Pancreas (tissue), 10 donors: ENCODE data around the gene GABRB3. TPM values are rescaled to one million over a fixed set of nuclear protein-coding genes. Genes with fewer than 3 reads are reported as not detected.

ENCODE experiments used
- ATAC-seq, 4 donors: fragments of 200-7000 bp; cut with Tn5 transposase; one replicate each; pipeline versions ENCODE4 v1.8.0 to v1.9.1; 2020; ENCODE audit warnings: mild to moderate bottlenecking in 4 of 4, moderate library complexity in 4 of 4
- DNase-seq, 6 donors: peaks; one replicate each; pipeline ENCODE4 v3.0.0-alpha.2; 2020
- FAIRE-seq: peaks from 2 replicates; lab custom pipeline; 2012; peaks lifted over from hg19 to GRCh38; lab: Jason Lieb, UNC
- H3K27ac ChIP-seq, 4 donors: fragments of 200-600 bp; sonication (generic); 1 replicate in 3 of 4; 2 replicates in 1 of 4; pipeline versions ENCODE4 v1.5.0 to v1.8.0; 2020
- H3K27me3 ChIP-seq, 4 donors: fragments of 200-600 bp; one replicate each; pipeline ENCODE4 v1.8.0; 2021
- H3K36me3 ChIP-seq, 3 donors: fragments of 200-600 bp; sonication (generic) in 1 of 3; one replicate each; pipeline versions ENCODE4 v1.5.0 to v1.8.0; 2020 to 2021
- H3K4me1 ChIP-seq, 3 donors: fragments of 200-600 bp; one replicate each; pipeline ENCODE4 v1.8.0; 2021
- H3K4me3 ChIP-seq, 4 donors: fragments of 200-600 bp; sonication (generic) in 2 of 4; one replicate each; pipeline versions ENCODE4 v1.5.0 to v1.8.0; 2020 to 2021
- H3K9me3 ChIP-seq, 4 donors: fragments of 200-600 bp; one replicate each; pipeline ENCODE4 v1.8.0; 2021
- CTCF ChIP-seq, 4 donors: fragments of 200-600 bp; sonication (generic) in 3 of 4; IDR thresholded peaks; one replicate each; pipeline versions ENCODE4 v1.5.0 to v1.8.0; 2021; ENCODE audit warnings: antibody characterized with exemption in 4 of 4
- WGBS, 2 donors: extraction: QIAGEN DNeasy Blood & Tissue Kit; methylation state at CpG; one replicate each; pipeline ENCODE4 v1.1.7; 2013; 5-methylcytosine and 5-hydroxymethylcytosine counted together
- intact Hi-C, 3 donors: fragments of 100-400 bp; cut with DNase I; formaldehyde crosslinking; loops; one replicate each; pipeline versions ENCODE4 v1.11.1 to v1.14.2; 2022
- polyA plus RNA-seq, 2 donors: library from polyadenylated mRNA; stranded (reverse); fragments of 200-250 nt; gene quantifications; one replicate each; pipeline ENCODE4 v1.2.3, GENCODE V29; 2013
- total RNA-seq, 6 donors: library from RNA; stranded (reverse); fragmentation: NEBNext Ultra II Directional in 4 of 6; extraction: Animal tissue kit (Norgen Biotek cat#: 25700) in 4 of 6; gene quantifications; one replicate each; pipeline versions ENCODE4 v1.2.1 to v1.2.4, GENCODE V29; 2021 to 2023
- donor health status: healthy with polysubstance abuse.
- donor health status: DM: no; HTN: no; CAD: no; lungs with moderate emphysema.
- donor health status: DM: no; HTN: no; CAD: no.
- donor health status: control.
- donor health status: control.
- donor health status: Bipolar disorder and iron deficiency.
- donor health status: DM: yes; HTN: yes; CAD: no.
- donor health status: DM: no; HTN: no; CAD: no.
- donor health status: DM: no; HTN: no; CAD: no.
- donor health status: DM: yes; HTN: yes; CAD: no.

GABRB3 gene
- total and polyA plus RNA-seq, 8 donors, result 1.3 to 11.4 (median 9.5) TPM

GRCh38 chr15:26674467-26674866 is 98.4 kb downstream of the GABRB3 start:
- Histone ChIP-seq H3K4me1 (no peaks in the 10 kb centered on the region), H3K27ac (no peak overlapping the region), H3K36me3 (no peaks in the 10 kb centered on the region), H3K27me3 (no peaks in the 10 kb centered on the region), H3K4me3 (no peak overlapping the region), H3K9me3 (no peaks in the 10 kb centered on the region)
- DNase-seq (no peak), FAIRE-seq (no peak), ATAC-seq (no peak)
- 67 to 71% methylated on average over 4 of the region's 4 CpGs for WGBS, 2 donors
- intact Hi-C loops, result no loop called here
- no peak for TF ChIP-seq CTCF (IDR thresholded peaks at IDR 0.05)

- Histone ChIP-seq H3K9me3 (no peaks in the 10 kb centered on the region), H3K4me1 (no peaks in the 10 kb centered on the region), H3K27ac (no peak overlapping the region), H3K27me3 (no peaks in the 10 kb centered on the region), H3K36me3 (no peaks in the 10 kb centered on the region), H3K4me3 (no peak overlapping the region)
- no peak for FAIRE-seq
- DNase-seq, result no peak
- WGBS, 2 donors, result 57 to 62% methylated on average over 5 of the region's 5 CpGs
- no peak for ATAC-seq
- intact Hi-C loops, result no loop called here
- TF ChIP-seq CTCF (IDR thresholded peaks at IDR 0.05), result no peak
Observed at GRCh38 chr15:26673445-26673844, 99.4 kb downstream of the GABRB3 start.

GRCh38 chr15:26670116-26670515 is 102.8 kb downstream of the GABRB3 start:
- no peaks in the 10 kb centered on the region for H3K9me3 ChIP-seq
- peaks cover 0 to 8% (median 0%) of the 10 kb centered on the region in 3 donors for H3K4me1 ChIP-seq
- intact Hi-C loops, result no loop called here
- no peak overlapping the region for H3K27ac ChIP-seq
- 59 to 60% methylated on average over 31 to 32 of the region's 32 CpGs for WGBS, 2 donors
- DNase-seq (peak in 1 of 6 donors; percentile 64), ATAC-seq (no peak), FAIRE-seq (no peak)
- no peak overlapping the region for H3K4me3 ChIP-seq
- no peak for TF ChIP-seq CTCF (IDR thresholded peaks at IDR 0.05)
- H3K36me3 ChIP-seq, result no peaks in the 10 kb centered on the region
- H3K27me3 ChIP-seq, result no peaks in the 10 kb centered on the region

DNA sequence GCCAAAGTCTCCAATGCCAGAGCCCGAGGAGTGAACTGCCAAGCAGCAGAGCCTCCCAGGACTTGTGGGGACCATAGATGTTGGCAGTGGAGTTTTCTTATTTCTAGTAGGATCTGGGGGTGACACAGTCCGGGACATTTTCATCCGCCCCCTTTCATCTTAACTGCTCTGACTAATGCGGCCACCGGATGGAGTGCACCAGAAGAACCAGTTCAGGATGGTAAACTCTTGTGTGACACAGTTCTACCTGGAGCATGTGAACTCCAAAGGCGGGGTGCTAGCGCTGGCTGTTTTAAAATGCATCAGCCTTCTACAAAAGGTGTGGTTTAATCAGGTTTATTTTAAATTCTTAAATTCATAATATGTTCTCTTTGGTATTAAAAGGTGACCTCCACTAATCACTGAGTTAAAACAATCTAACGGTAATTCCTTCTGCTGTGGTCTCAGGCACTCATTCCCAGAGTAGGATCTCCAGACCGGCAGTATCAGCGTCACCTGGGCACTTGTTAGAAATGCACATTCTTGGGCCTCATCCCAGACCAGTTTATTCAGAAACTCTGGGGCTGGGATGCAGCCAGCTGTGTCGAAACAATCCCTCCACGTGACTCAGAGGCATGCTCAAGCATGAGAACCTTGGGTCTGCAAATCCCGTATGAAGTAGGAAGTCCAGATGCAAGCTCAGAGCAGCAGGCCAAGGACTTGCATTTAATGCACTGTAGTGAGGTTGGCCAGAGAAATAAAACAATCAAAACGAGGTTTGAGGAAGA is 105.5 kb downstream of the GABRB3 start:
- intact Hi-C loops, result no loop called here
- no peak for FAIRE-seq
- peak; percentile 56 to 89 (median 80) for ATAC-seq
- no peak overlapping the region for H3K27ac ChIP-seq
- peak in 5 of 6 donors; percentile 25 to 63 (median 41) for DNase-seq
- H3K4me1 ChIP-seq, result peaks cover 0 to 8% (median 0%) of the 10 kb centered on the region in 3 donors
- WGBS, 2 donors, result 48 to 52% methylated on average over 14 of the region's 14 CpGs
- H3K36me3 ChIP-seq, result no peaks in the 10 kb centered on the region
- H3K27me3 ChIP-seq, result no peaks in the 10 kb centered on the region
- H3K9me3 ChIP-seq, result no peaks in the 10 kb centered on the region
- TF ChIP-seq CTCF (IDR thresholded peaks at IDR 0.05), result no peak
- H3K4me3 ChIP-seq, result no peak overlapping the region
